Suprapubic skin (tissue), 4 donors: ENCODE results near the gene LIPC. TPM values are rescaled to one million over a fixed set of nuclear protein-coding genes. Genes with fewer than 3 reads are reported as not detected.

ENCODE experiments used
- DNase-seq, 2 donors: peaks; one replicate each; pipeline ENCODE4 v3.0.0-alpha.2; 2019; ENCODE audit warnings: low spot score in 2 of 2
- H3K27ac ChIP-seq: fragments of 200-600 bp; sonication (generic); one replicate; pipeline ENCODE4 v1.5.1; 2019
- H3K27me3 ChIP-seq: fragments of 200-600 bp; sonication (generic); one replicate; pipeline ENCODE4 v1.5.1; 2019
- H3K36me3 ChIP-seq: fragments of 200-600 bp; sonication (generic); one replicate; pipeline ENCODE4 v1.5.1; 2019
- H3K4me1 ChIP-seq: fragments of 200-600 bp; sonication (generic); one replicate; pipeline ENCODE4 v1.5.1; 2019
- H3K4me3 ChIP-seq: fragments of 200-600 bp; sonication (generic); one replicate; pipeline ENCODE4 v1.5.1; 2019; ENCODE audit warnings: mild to moderate bottlenecking
- H3K9me3 ChIP-seq: fragments of 200-600 bp; sonication (generic); one replicate; pipeline ENCODE4 v1.5.1; 2019
- EP300 ChIP-seq: sonication (generic); formaldehyde crosslinking; IDR thresholded peaks from one replicate; pipeline ENCODE4 v1.6.1; 2017; ENCODE audit warnings: antibody characterized with exemption
- POLR2A ChIP-seq, 2 donors: fragments of 450-650 bp; IDR thresholded peaks; one replicate each; pipeline ENCODE4 v1.6.1; 2017; ENCODE audit warnings: antibody characterized with exemption in 2 of 2, mild to moderate bottlenecking in 2 of 2, moderate library complexity in 2 of 2
- POLR2AphosphoS5 ChIP-seq, 3 donors: sonication (generic); formaldehyde crosslinking; IDR thresholded peaks; one replicate each; pipeline ENCODE4 v1.6.1; 2017; ENCODE audit warnings: antibody characterized with exemption in 3 of 3
- WGBS: methylation state at CpG from one replicate; pipeline ENCODE4 v1.1.5; 2018; 5-methylcytosine and 5-hydroxymethylcytosine counted together
- total RNA-seq, 4 donors: library from RNA; depleted of rRNA; stranded (reverse); fragments of >200 nt; gene quantifications; one replicate each; pipeline ENCODE4 v1.1.0, GENCODE V29; 2016
- TF ChIP-seq, protein P1 (sequence below), 2 donors: fragments of 200-600 bp in 1 of 2; fragments of 450-650 bp in 1 of 2; sonication (generic) in 1 of 2; IDR thresholded peaks; one replicate each; pipeline ENCODE4 v1.5.1; 2016 to 2019; ENCODE audit warnings: antibody characterized with exemption in 2 of 2, mild to moderate bottlenecking in 1 of 2, moderate library complexity in 1 of 2

Gene LIPC
- total RNA-seq, 4 donors from 2014 or later = 0.26 to 0.96 TPM; not detected in 2

DNA sequence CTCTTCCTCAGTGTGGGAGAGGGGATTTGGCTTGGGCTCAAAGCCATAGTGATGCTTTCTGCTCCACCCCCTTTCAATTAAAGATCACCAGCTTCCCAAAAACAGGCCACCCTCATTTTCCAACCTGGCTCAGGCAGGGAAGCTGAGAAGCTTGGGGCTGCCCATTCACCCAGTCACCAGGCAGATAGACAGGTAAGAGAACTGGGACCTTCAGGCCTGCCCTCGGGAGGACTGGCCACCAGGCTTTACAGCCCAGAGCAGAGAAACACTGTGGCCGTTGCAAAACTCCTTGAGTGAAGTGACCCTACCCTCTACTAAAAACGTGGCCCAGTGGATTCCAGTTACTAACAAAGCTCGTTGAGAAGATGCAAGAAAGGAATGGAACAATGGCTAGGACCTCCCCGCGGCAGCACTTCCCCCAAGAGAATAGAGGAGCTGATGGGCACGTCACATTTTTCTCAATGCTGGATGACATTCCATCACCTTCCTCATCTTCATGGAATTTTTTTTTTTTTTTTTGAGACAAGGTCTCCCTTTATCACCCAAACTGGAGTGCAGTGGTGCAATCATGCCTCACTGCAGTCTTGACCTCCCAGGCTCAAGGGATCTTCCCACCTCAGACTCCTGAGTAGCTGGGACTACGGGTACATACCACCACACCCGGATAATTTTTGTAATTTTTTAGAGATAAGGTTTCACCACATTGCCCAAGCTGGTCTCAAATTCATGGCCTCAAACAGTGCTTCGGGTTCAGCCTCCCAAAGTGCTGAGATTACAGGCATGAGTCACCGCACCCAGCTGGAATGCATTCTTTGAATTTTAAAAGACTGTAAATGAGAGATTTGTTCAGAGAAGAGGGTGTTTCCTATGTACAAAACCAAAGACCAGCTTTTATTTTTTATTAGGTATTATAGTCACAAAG, 37.9 kb downstream of the LIPC start:
- peaks cover 18% of the 10 kb centered on the region for H3K4me1 ChIP-seq
- H3K4me3 ChIP-seq = no peak overlapping the region
- peak in 1 of 2 donors; percentile 62 for DNase-seq
- WGBS = 62% methylated on average over 11 of the region's 11 CpGs
- TF ChIP-seq, protein P1, sequence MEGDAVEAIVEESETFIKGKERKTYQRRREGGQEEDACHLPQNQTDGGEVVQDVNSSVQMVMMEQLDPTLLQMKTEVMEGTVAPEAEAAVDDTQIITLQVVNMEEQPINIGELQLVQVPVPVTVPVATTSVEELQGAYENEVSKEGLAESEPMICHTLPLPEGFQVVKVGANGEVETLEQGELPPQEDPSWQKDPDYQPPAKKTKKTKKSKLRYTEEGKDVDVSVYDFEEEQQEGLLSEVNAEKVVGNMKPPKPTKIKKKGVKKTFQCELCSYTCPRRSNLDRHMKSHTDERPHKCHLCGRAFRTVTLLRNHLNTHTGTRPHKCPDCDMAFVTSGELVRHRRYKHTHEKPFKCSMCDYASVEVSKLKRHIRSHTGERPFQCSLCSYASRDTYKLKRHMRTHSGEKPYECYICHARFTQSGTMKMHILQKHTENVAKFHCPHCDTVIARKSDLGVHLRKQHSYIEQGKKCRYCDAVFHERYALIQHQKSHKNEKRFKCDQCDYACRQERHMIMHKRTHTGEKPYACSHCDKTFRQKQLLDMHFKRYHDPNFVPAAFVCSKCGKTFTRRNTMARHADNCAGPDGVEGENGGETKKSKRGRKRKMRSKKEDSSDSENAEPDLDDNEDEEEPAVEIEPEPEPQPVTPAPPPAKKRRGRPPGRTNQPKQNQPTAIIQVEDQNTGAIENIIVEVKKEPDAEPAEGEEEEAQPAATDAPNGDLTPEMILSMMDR (IDR thresholded peaks at IDR 0.05) = no peak
- TF ChIP-seq POLR2AphosphoS5 (IDR thresholded peaks at IDR 0.05) (no peak), POLR2A (IDR thresholded peaks at IDR 0.05) (no peak), EP300 (no peak)
- H3K36me3 ChIP-seq = no peaks in the 10 kb centered on the region
- H3K9me3 ChIP-seq = no peaks in the 10 kb centered on the region
- no peaks in the 10 kb centered on the region for H3K27me3 ChIP-seq
- H3K27ac ChIP-seq = no peak overlapping the region

DNA sequence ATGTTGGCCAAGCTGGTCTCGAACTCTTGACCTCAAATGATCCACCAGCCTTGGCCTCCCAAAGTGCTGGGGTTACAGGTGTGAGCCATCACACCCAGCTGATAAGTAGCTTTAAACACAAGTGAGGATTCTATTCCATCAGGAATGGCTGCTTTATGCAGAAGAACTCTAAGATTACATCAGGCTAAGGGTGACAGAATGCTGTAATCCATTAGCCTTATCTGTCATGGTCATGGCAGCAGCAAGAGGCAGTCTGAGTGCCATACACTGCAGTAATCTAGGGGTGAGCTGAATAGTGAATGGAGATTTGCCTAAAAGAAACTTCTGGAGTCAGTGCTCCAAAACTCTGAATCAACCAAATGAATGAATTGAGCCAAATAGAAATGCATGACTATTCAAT, 39.6 kb downstream of the LIPC start:
- Histone ChIP-seq H3K4me3 (no peak overlapping the region), H3K36me3 (no peaks in the 10 kb centered on the region), H3K4me1 (peaks cover 34% of the 10 kb centered on the region), H3K27me3 (no peaks in the 10 kb centered on the region), H3K27ac (no peak overlapping the region), H3K9me3 (no peaks in the 10 kb centered on the region)
- WGBS = 92% methylated on average over 1 of the region's 1 CpG
- TF ChIP-seq, protein P1 (IDR thresholded peaks at IDR 0.05) = no peak
- TF ChIP-seq POLR2A (IDR thresholded peaks at IDR 0.05) = no peak
- no peak for TF ChIP-seq POLR2AphosphoS5 (IDR thresholded peaks at IDR 0.05)
- TF ChIP-seq EP300 = no peak
- no peak for DNase-seq

DNA sequence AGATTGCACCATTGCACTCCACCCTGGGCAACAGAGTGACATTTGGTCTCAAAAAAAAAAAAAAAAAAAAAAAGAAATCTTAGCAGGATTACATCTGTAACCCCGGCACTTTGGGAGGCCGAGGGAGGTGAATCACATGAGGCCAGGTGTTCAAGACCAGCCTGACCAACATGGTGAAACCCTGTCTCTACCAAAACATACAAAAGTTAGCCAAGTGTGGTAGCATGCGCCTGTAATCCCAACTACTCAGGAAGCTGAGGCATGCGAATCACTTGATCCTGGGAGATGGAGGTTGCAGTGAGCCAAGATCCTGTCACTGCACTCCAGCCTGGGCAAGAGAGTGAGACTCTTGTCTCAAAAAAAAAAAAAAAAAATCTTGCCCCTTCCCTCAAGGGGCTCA, 40.4 kb downstream of the LIPC start:
- Histone ChIP-seq H3K27me3 (no peaks in the 10 kb centered on the region), H3K9me3 (no peaks in the 10 kb centered on the region), H3K4me3 (no peak overlapping the region), H3K27ac (no peak overlapping the region), H3K4me1 (peaks cover 40% of the 10 kb centered on the region), H3K36me3 (no peaks in the 10 kb centered on the region)
- DNase-seq = no peak
- 95% methylated on average over 4 of the region's 4 CpGs for WGBS
- no peak for TF ChIP-seq POLR2AphosphoS5 (IDR thresholded peaks at IDR 0.05)
- TF ChIP-seq, protein P1 (IDR thresholded peaks at IDR 0.05) = no peak

DNA sequence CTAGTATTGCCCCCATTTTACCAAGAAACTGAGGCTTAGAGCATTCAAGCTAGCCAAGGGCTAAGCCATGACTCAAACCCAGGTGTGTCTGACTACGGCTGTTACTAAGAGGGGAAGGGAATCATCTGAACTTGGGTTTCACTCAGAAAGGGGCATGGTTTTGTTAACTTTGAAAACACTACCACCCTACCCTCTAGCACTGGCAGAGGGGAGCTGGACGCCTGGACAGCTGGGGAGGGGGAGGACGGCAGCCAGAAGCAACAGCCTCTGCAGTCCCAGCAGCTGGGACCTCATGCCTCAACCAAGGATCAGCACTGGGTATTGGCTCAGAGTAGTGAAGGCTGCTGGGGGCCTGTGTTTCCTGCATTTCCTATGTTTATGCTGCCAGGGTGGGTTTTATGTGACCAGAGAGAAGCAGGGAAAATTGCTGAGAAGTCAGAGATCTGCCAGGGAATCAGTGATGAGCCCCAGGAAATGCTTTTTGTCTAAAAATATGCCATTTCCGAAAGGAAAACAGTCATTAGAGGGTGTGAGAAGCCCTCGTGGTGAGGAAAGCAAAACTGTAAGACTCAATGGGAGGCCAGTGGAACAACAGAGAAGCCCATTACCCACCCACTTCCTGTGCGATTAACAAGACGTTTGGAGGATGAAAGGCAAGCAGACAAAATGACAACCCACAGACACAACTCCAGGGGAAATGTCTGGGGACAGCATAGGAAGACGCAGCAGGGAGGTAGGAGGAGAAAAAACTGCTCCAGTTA, 41.2 kb downstream of the LIPC start:
- Histone ChIP-seq H3K27ac (no peak overlapping the region), H3K27me3 (no peaks in the 10 kb centered on the region), H3K4me3 (no peak overlapping the region), H3K4me1 (peaks cover 40% of the 10 kb centered on the region), H3K36me3 (no peaks in the 10 kb centered on the region), H3K9me3 (no peaks in the 10 kb centered on the region)
- DNase-seq = no peak
- TF ChIP-seq POLR2A (IDR thresholded peaks at IDR 0.05) = peak in 1 of 2 donors; percentile 9
- TF ChIP-seq, protein P1 (IDR thresholded peaks at IDR 0.05) = no peak
- whole genome bisulfite sequencing = 69% methylated on average over 8 of the region's 8 CpGs

DNA sequence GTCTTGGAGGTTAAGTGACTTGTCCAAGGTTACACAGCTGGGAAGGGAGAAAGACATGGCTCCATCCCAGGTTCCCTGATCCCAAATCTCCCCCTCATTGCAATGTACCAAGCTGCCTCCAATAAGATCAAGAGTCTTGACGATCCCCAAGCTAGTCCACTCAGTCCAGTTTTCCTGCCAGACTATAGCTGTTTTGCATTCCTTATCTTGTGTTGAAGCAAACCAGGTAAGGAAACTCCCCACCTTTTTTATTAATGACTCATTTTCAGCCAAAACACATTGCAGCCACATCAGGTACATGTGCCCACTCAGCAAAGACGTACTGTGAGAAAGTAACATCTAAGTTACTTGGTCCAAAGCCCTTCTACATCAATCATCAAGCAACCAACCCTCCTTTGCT, 41.9 kb downstream of the LIPC start:
- Histone ChIP-seq H3K4me1 (peaks cover 40% of the 10 kb centered on the region), H3K36me3 (no peaks in the 10 kb centered on the region), H3K4me3 (no peak overlapping the region), H3K27ac (no peak overlapping the region), H3K27me3 (no peaks in the 10 kb centered on the region), H3K9me3 (no peaks in the 10 kb centered on the region)
- 54% methylated on average over 2 of the region's 2 CpGs for WGBS
- DNase-seq = no peak
- TF ChIP-seq POLR2AphosphoS5 (IDR thresholded peaks at IDR 0.05) (no peak), EP300 (no peak), POLR2A (IDR thresholded peaks at IDR 0.05) (no peak)
- TF ChIP-seq, protein P1 (IDR thresholded peaks at IDR 0.05) = no peak
